ENCODE results near the gene SCGB1D2. TPM values are rescaled to one million over a fixed set of nuclear protein-coding genes. Genes with fewer than 3 reads are reported as not detected.

SCGB1D2 gene
- total RNA-seq, 1 donor from 2014 or later, result not detected

- H3K4me1 Mint-ChIP-seq, result no peaks in the 10 kb centered on the region
- no peak for TF ChIP-seq CTCF (IDR thresholded peaks at IDR 0.05; ENCODE audit: unreplicated experiment)
- no peaks in the 10 kb centered on the region for H3K36me3 Mint-ChIP-seq
- peaks cover 16% of the 10 kb centered on the region for H3K27me3 Mint-ChIP-seq (ENCODE audit: low read depth)
- peaks cover 3% of the 10 kb centered on the region for H3K9me3 Mint-ChIP-seq
- no peak overlapping the region for H3K4me3 Mint-ChIP-seq
- no peak overlapping the region for H3K27ac Mint-ChIP-seq
- no peak for DNase-seq (ENCODE audit: low spot score in 2 of 2, unreplicated experiment in 2 of 2)
Observed at GRCh38 chr11:62273284-62273683, 31.2 kb downstream of the SCGB1D2 start.

DNA sequence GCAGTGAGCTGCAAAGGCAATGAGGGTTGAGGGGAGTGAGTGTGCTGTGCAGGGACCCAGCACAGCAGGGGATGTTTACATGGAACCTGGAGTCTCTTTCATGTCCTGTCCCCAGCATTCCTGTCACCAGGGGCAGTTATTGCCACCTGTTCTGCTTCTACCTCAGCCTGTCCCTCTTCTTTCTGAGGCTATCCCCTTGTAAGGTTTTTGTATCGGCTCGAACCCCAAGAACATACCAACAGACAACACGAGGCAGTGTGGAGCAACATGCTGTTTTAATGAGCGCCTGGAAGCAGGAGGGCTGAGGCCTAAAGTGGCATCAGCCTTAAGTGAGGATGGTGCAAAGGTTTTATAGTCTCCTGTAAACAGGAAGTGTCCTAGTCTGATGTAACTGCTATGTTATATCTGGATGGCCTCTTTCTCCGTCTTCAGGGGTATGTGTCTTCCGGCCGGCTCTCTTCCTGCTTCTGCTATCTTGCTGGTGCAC, 31.8 kb downstream of the SCGB1D2 start:
- Mint-ChIP-seq H3K27me3 (ENCODE audit: low read depth) (peaks cover 12% of the 10 kb centered on the region), H3K27ac (no peak overlapping the region), H3K4me3 (no peak overlapping the region), H3K36me3 (no peaks in the 10 kb centered on the region), H3K4me1 (no peaks in the 10 kb centered on the region), H3K9me3 (peaks cover 3% of the 10 kb centered on the region)
- TF ChIP-seq CTCF (IDR thresholded peaks at IDR 0.05; ENCODE audit: unreplicated experiment), result no peak
- DNase-seq (ENCODE audit: low spot score in 2 of 2, unreplicated experiment in 2 of 2), result no peak

GRCh38 chr11:62280452-62280851, 38.4 kb downstream of the SCGB1D2 start:
- no peaks in the 10 kb centered on the region for H3K27me3 Mint-ChIP-seq (ENCODE audit: low read depth)
- DNase-seq (ENCODE audit: low spot score in 2 of 2, unreplicated experiment in 2 of 2), result no peak
- H3K27ac Mint-ChIP-seq, result no peak overlapping the region
- no peaks in the 10 kb centered on the region for H3K4me1 Mint-ChIP-seq
- peaks cover 2% of the 10 kb centered on the region for H3K36me3 Mint-ChIP-seq
- no peak overlapping the region for H3K4me3 Mint-ChIP-seq
- H3K9me3 Mint-ChIP-seq, result peaks cover 13% of the 10 kb centered on the region
- TF ChIP-seq CTCF (IDR thresholded peaks at IDR 0.05; ENCODE audit: unreplicated experiment), result no peak

Other genes with a start within 250 kb of the SCGB1D2 start
- gene INCENP, start 118.2 kb upstream of the SCGB1D2 start, total RNA-seq, result 50.4 to 51.6 TPM (median 50.9 TPM) in 3 replicates
- gene SCGB1D1, start 52.0 kb upstream of the SCGB1D2 start, total RNA-seq, result not detected in 3 replicates
- not detected in 3 replicates for gene SCGB2A1, start 33.6 kb upstream of the SCGB1D2 start, total RNA-seq
- gene SCGB2A2, start 27.9 kb downstream of the SCGB1D2 start, total RNA-seq, result not detected in 3 replicates
- not detected in 3 replicates for gene SCGB1D4, start 56.8 kb downstream of the SCGB1D2 start, total RNA-seq
- gene ASRGL1, start 95.2 kb downstream of the SCGB1D2 start, total RNA-seq, result 6.5 to 7.5 TPM (median 6.7 TPM) in 3 replicates
- gene SCGB1A1, start 176.8 kb downstream of the SCGB1D2 start, total RNA-seq, result not detected in 3 replicates